Tibial nerve (tissue), 4 donors: ENCODE results near the gene ZNF213. TPM values are rescaled to one million over a fixed set of nuclear protein-coding genes. Genes with fewer than 3 reads are reported as not detected.

Source experiments
- DNase-seq, 2 donors: peaks; one replicate each; pipeline ENCODE4 v3.0.0-alpha.2; 2019; ENCODE audit warnings: low spot score in 2 of 2
- H3K27ac ChIP-seq, 4 donors: fragments of 200-600 bp; sonication (generic) in 3 of 4; one replicate each; pipeline ENCODE4 v1.5.1; 2017 to 2019; ENCODE audit warnings: mild to moderate bottlenecking in 1 of 4
- H3K27me3 ChIP-seq, 2 donors: fragments of 200-600 bp; sonication (generic) in 1 of 2; one replicate each; pipeline versions ENCODE4 v1.5.1 to v1.6.0; 2017 to 2019
- H3K36me3 ChIP-seq, 3 donors: fragments of 200-600 bp; sonication (generic); one replicate each; pipeline ENCODE4 v1.5.1; 2018 to 2019
- H3K4me1 ChIP-seq, 4 donors: fragments of 200-600 bp; sonication (generic) in 3 of 4; one replicate each; pipeline ENCODE4 v1.5.1; 2017 to 2019
- H3K4me3 ChIP-seq, 4 donors: fragments of 200-600 bp; sonication (generic) in 3 of 4; one replicate each; pipeline ENCODE4 v1.5.1; 2017 to 2019; ENCODE audit warnings: mild to moderate bottlenecking in 1 of 4, moderate library complexity in 1 of 4
- H3K9me3 ChIP-seq, 4 donors: fragments of 200-600 bp; sonication (generic) in 3 of 4; one replicate each; pipeline ENCODE4 v1.5.1; 2017 to 2019
- EP300 ChIP-seq, 2 donors: sonication (generic); formaldehyde crosslinking; IDR thresholded peaks; one replicate each; pipeline ENCODE4 v1.6.1; 2017; ENCODE audit warnings: antibody characterized with exemption in 2 of 2, mild to moderate bottlenecking in 1 of 2
- POLR2A ChIP-seq, 2 donors: fragments of 450-650 bp; IDR thresholded peaks; one replicate each; pipeline ENCODE4 v1.6.1; 2017; ENCODE audit warnings: antibody characterized with exemption in 2 of 2, mild to moderate bottlenecking in 2 of 2, moderate library complexity in 2 of 2
- WGBS, 2 donors: methylation state at CpG; one replicate each; pipeline ENCODE4 v1.1.5; 2018; 5-methylcytosine and 5-hydroxymethylcytosine counted together
- total RNA-seq, 4 donors: library from RNA; depleted of rRNA; stranded (reverse); fragments of >200 nt; gene quantifications; one replicate each; pipeline ENCODE4 v1.1.0, GENCODE V29; 2016
- TF ChIP-seq, protein P1 (sequence below), 5 experiments: fragments of 200-600 bp in 3 of 5; fragments of 450-650 bp in 2 of 5; sonication (generic) in 3 of 5; IDR thresholded peaks; one replicate each; pipeline ENCODE4 v1.5.1; 2016 to 2019; ENCODE audit warnings: antibody characterized with exemption in 5 of 5, mild to moderate bottlenecking in 3 of 5, moderate library complexity in 2 of 5

Gene ZNF213
- total RNA-seq, 4 donors from 2014 or later, result 7.7 to 17.1 (median 8.9) TPM

DNA sequence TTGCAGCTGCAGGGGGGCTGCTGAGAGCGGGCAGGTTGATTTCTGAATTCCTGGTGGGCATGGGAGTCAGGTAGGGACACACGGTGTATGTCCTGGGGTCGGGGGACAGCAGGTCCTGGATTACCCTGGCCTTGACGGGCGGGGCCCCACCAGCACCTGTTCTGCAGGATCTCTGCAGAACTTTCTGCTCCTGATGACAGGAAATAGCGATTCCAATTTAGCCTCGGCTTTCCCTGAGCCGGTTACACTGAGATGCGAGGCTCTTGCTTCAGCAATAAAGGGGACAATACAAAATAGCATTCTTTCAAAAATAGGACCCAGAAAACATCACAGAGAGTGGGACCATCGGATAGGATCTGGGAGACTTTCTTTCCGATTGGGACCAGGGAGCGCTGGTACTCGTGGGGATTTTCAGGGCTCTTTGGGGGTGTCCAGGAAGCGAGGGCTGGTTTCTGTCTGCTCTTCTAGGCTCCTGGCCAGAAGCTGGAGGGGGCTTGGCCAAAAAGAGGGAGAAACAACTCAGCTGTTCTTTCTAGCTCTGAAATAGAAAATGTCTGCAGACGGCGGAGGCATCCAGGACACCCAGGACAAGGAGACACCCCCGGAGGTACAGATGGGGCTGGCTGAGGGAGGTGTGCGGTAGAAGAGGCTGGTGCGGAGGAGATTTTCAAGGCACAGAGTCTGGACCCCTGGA lies 21.8 kb upstream of the ZNF213 start:
- 10 to 12% methylated on average over 19 of the region's 19 CpGs for WGBS, 2 donors
- H3K36me3 ChIP-seq, result peaks cover 0 to 40% (median 0%) of the 10 kb centered on the region in 3 donors
- H3K9me3 ChIP-seq, result no peaks in the 10 kb centered on the region
- H3K27ac ChIP-seq, result peak overlapping the region in 3 of 4 donors; percentile 74 to 80 (median 76)
- DNase-seq, result no peak
- peaks cover 0 to 34% (median 11%) of the 10 kb centered on the region in 4 donors for H3K4me1 ChIP-seq
- no peak for TF ChIP-seq EP300 (IDR thresholded peaks at IDR 0.05)
- TF ChIP-seq POLR2A (IDR thresholded peaks at IDR 0.05), result no peak
- TF ChIP-seq, protein P1, sequence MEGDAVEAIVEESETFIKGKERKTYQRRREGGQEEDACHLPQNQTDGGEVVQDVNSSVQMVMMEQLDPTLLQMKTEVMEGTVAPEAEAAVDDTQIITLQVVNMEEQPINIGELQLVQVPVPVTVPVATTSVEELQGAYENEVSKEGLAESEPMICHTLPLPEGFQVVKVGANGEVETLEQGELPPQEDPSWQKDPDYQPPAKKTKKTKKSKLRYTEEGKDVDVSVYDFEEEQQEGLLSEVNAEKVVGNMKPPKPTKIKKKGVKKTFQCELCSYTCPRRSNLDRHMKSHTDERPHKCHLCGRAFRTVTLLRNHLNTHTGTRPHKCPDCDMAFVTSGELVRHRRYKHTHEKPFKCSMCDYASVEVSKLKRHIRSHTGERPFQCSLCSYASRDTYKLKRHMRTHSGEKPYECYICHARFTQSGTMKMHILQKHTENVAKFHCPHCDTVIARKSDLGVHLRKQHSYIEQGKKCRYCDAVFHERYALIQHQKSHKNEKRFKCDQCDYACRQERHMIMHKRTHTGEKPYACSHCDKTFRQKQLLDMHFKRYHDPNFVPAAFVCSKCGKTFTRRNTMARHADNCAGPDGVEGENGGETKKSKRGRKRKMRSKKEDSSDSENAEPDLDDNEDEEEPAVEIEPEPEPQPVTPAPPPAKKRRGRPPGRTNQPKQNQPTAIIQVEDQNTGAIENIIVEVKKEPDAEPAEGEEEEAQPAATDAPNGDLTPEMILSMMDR (IDR thresholded peaks at IDR 0.05), result no peak
- peak overlapping the region; percentile 50 to 86 (median 70) for H3K4me3 ChIP-seq
- H3K27me3 ChIP-seq, result no peaks in the 10 kb centered on the region

DNA sequence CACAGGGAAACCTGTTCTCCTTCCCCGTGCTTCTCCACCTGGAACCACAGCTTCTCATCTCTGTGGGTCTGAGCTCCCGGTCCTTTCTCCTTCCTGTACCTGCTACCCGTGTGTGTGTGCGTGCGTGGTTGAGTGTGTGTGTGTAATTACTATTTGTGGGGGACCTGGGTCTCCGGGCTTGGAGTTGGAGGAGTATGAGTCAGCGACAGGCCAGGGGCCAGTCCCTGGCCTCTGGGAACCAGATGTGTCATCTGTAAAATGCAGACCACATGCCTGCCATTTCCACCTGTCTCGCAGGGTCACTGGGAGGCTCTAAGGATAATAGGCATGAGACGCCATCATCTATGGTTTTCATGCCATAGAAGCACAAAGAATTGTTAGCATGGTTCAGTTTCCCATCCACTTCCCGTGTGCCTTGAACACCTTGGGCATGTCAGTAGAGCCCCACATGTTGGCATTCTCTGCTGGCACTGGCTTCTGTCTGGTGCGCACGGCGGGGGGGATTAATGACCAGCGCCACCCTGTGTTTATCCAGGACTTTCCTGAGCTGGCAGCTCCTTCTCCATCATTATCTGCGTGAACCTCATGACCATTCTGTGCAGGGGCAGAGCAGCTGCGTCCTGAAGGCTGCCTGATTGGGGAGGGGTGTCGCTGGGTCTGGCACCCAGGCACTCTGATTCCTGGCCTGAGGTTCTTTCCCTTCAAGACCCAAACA lies 20.9 kb upstream of the ZNF213 start:
- no peak overlapping the region for H3K27ac ChIP-seq
- H3K36me3 ChIP-seq, result peaks cover 0 to 49% (median 0%) of the 10 kb centered on the region in 3 donors
- H3K4me3 ChIP-seq, result peak overlapping the region in 3 of 4 donors; percentile 67 to 86 (median 73)
- H3K9me3 ChIP-seq, result no peaks in the 10 kb centered on the region
- H3K4me1 ChIP-seq, result peaks cover 0 to 34% (median 11%) of the 10 kb centered on the region in 4 donors
- no peaks in the 10 kb centered on the region for H3K27me3 ChIP-seq
- WGBS, 2 donors, result 70 to 73% methylated on average over 17 of the region's 17 CpGs
- DNase-seq, result no peak
- TF ChIP-seq EP300 (IDR thresholded peaks at IDR 0.05), result no peak
- TF ChIP-seq, protein P1 (IDR thresholded peaks at IDR 0.05), result no peak
- TF ChIP-seq POLR2A (IDR thresholded peaks at IDR 0.05), result no peak

DNA sequence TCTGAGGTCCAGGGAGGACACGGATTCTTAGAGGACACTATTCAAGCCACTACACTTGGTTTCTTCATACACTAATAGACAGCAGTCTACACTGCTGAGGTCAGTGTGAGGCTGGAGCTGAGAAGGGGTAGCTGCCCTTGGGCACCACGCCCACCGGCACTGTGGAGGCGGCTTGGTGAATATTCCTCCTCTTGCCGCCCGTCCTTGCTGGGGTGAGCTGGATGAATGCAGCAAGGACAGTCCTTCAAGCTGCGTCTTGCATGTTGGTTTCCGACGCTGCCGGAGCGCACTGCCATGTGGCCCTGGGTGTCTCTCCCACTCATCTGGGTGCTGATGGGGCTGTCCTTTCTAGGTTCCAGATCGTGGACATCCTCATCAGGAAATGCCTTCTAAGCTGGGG lies 19.8 kb upstream of the ZNF213 start:
- WGBS, 2 donors, result 87 to 89% methylated on average over 12 of the region's 12 CpGs
- no peak for DNase-seq
- Histone ChIP-seq H3K27ac (no peak overlapping the region), H3K4me1 (peaks cover 0 to 34% (median 11%) of the 10 kb centered on the region in 4 donors), H3K36me3 (peaks cover 0 to 60% (median 0%) of the 10 kb centered on the region in 3 donors), H3K4me3 (no peak overlapping the region), H3K9me3 (no peaks in the 10 kb centered on the region), H3K27me3 (no peaks in the 10 kb centered on the region)
- TF ChIP-seq POLR2A (IDR thresholded peaks at IDR 0.05), result no peak
- TF ChIP-seq, protein P1 (IDR thresholded peaks at IDR 0.05), result no peak
- no peak for TF ChIP-seq EP300 (IDR thresholded peaks at IDR 0.05)

DNA sequence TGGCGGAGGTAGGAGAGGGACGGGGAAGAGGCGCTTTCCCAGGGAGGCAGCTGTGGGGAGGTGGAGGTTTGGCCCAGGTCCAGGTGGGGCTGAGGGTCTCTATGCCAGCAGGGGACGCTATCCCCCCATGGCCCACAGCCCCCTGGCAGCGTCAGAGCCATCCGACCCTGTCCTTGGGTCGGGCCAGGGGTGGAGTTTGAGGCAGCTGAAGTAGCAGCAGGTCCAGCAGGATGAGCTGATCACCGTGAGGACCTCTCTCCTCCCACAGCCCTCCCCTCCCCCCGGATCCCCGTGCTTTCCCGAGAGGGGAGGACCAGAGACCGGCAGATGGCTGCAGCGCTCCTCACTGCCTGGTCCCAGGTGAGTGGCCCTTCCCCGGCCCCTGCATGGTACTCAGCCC lies 19.3 kb upstream of the ZNF213 start:
- WGBS, 2 donors, result 77 to 82% methylated on average over 7 to 13 of the region's 14 CpGs
- DNase-seq, result no peak
- no peak overlapping the region for H3K27ac ChIP-seq

More for the DNA sequence above, 19.3 kb upstream of the ZNF213 start:
- no peaks in the 10 kb centered on the region for H3K9me3 ChIP-seq
- H3K27me3 ChIP-seq, result no peaks in the 10 kb centered on the region
- H3K36me3 ChIP-seq, result peaks cover 0 to 65% (median 0%) of the 10 kb centered on the region in 3 donors
- no peak for TF ChIP-seq EP300 (IDR thresholded peaks at IDR 0.05)
- no peak for TF ChIP-seq POLR2A (IDR thresholded peaks at IDR 0.05)
- TF ChIP-seq, protein P1 (IDR thresholded peaks at IDR 0.05), result no peak
- H3K4me1 ChIP-seq, result peaks cover 0 to 34% (median 11%) of the 10 kb centered on the region in 4 donors
- H3K4me3 ChIP-seq, result no peak overlapping the region
